Measurements from ENCODE around the gene RAB4A.

Gene RAB4A

DNA sequence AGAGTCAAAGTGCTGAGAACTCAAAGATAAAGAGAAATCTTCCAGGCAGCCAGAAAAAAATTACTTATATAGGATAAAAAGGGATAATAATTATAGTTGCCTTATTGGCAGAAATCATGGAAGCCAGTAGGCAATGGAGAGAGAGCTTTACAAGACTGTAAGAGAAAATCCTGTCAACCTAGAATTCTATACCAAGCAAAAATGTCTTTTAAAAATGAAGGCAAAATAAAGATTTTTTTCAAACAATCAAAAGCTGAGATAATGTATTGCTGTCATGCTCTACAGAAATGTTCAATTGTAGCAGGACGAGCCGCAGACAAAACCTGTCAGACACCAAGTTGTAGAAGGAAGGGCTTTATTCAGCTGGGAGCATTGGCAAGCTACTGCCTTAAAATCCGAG is 26.8 kb upstream of the RAB4A start:
- Histone ChIP-seq H3K36me3 (ENCODE audit: control insufficient read depth, insufficient read depth, low read length) (peaks cover 3% of the 10 kb centered on the region; the same call in 1 of the 2 replicates), H3K9me3 (ENCODE audit: control insufficient read depth, insufficient read depth, low read depth, low read length) (peaks cover 21% of the 10 kb centered on the region), H3K4me3 (ENCODE audit: low read depth, low read length) (no peak overlapping the region), H3K4me1 (ENCODE audit: control insufficient read depth, insufficient read depth, low read length) (peaks cover 7% of the 10 kb centered on the region), H3K9ac (ENCODE audit: low read length) (no peak overlapping the region), H3K27me3 (ENCODE audit: control insufficient read depth, insufficient read depth, low read length) (no peaks in the 10 kb centered on the region), H3K27ac (ENCODE audit: low read depth, low read length) (no peak overlapping the region)

DNA sequence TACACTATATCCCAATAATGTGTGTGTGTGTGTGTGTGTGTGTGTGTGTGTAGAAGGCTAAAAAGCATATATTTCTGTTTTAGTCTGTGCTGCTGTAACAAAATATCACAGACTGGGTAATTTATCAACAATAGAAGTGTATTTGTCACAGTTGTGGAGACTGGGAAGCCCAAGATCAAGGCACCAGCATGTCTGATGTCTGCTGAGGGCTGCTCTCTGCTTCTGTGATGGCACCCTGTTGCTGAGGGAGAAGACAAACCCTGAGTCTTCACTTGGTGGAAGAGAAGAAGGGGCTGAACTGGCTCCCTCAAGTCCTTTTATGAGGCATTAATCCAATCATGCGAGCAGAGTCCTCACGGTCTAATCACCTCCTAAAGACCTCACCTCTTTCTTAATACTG is 23.0 kb upstream of the RAB4A start:
- Histone ChIP-seq H3K27me3 (ENCODE audit: control insufficient read depth, insufficient read depth, low read length) (no peaks in the 10 kb centered on the region), H3K4me1 (ENCODE audit: control insufficient read depth, insufficient read depth, low read length) (peaks cover 22% of the 10 kb centered on the region), H3K36me3 (ENCODE audit: control insufficient read depth, insufficient read depth, low read length) (peaks cover 3% of the 10 kb centered on the region; the same call in 1 of the 2 replicates), H3K4me3 (ENCODE audit: low read depth, low read length) (no peak overlapping the region), H3K9ac (ENCODE audit: low read length) (no peak overlapping the region), H3K9me3 (ENCODE audit: control insufficient read depth, insufficient read depth, low read depth, low read length) (peaks cover 15% of the 10 kb centered on the region), H3K27ac (ENCODE audit: low read depth, low read length) (no peak overlapping the region)

DNA sequence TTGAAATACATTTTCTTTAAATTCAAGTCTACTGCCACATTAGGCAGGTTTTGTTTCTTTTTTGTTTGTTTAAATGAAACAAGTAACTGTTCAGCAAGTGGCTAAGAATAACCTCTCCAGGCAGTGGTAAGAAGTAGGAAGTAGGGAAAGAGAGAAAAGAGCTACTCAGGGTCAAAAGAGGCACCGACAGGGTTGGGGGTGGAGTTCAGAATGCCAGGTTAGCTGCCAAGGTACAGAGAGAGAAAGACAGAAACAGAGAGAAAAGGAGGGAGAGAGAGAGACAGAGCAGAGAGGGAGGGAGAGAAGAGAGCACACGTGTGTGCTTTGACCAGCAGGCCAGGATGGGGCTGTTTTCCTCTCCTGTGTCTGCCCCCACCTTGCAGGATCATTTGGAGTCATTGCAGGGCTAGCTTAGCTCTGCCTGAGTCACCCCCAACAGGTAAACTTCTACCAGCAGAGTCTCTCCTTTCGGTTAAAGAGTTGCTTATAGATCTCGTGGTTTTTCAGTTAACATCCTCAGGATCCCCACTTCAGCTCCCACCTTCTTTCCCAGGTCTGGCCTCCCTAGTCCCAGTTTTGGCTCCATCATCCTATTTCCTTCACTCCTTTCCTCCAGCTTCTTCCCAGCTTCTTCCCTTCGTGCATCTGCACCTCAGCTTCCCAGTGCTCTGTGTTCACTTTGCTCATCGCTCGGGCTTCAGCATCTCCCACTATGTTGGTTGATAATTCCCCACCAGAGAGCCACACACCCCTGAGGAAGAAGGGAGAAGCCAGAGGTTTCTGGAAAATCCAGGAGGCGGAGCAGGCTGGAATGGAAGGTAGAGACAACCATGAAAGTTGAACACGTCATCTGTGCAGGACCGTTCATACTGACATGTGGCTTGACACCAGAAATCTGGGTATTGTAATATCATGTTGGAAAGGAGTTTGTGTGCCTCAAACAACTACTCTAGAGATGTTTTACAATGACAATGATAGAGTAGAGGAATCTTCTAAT is 21.8 kb upstream of the RAB4A start:
- H3K9ac ChIP-seq (ENCODE audit: low read length), result no peak overlapping the region
- H3K9me3 ChIP-seq (ENCODE audit: control insufficient read depth, insufficient read depth, low read depth, low read length), result peaks cover 3% of the 10 kb centered on the region; the same call in 1 of the 2 replicates
- peaks cover 30% of the 10 kb centered on the region for H3K4me1 ChIP-seq (ENCODE audit: control insufficient read depth, insufficient read depth, low read length)
- H3K27ac ChIP-seq (ENCODE audit: low read depth, low read length), result no peak overlapping the region
- H3K36me3 ChIP-seq (ENCODE audit: control insufficient read depth, insufficient read depth, low read length), result no peaks in the 10 kb centered on the region
- H3K4me3 ChIP-seq (ENCODE audit: low read depth, low read length), result no peak overlapping the region
- no peaks in the 10 kb centered on the region for H3K27me3 ChIP-seq (ENCODE audit: control insufficient read depth, insufficient read depth, low read length)

DNA sequence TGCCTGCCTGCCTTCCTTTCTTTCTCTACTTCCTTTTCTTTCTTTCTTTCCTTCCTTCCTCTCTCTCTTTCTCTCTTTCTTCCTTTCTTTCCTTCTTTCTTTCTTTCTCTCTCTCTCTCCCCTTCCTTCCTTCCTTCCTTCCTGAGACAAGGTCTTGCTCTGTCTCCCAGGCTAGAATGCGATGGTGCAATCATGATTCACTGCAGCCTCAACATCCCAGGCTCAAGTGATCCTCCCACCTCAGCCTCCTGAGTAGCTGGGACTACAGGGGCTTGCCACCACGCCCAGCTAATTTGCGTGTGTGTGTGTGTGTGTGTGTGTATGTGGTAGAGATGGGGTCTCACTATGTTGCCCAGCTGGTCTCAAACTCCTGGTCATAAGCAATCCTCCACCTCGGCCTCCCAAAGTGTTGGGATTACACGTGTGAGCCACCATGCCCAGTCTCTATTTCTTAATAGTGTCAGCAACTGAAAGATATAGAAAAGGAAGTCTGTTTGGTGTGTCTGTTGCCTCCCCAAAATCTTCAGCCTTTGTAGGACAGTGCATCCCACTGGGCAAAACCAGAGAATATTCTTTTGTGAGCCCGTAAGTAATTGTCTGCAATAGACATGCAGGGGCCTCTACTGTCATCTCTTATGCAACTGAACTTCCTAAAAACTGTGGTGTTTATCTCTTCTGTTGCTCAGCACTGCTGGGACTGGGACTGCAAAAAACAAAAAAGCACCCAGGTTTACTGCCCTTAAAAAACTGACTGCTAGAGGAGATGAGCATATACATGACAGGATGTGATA is 20.9 kb upstream of the RAB4A start:
- Histone ChIP-seq H3K9me3 (ENCODE audit: control insufficient read depth, insufficient read depth, low read depth, low read length) (no peaks in the 10 kb centered on the region), H3K9ac (ENCODE audit: low read length) (no peak overlapping the region), H3K27ac (ENCODE audit: low read depth, low read length) (no peak overlapping the region), H3K36me3 (ENCODE audit: control insufficient read depth, insufficient read depth, low read length) (no peaks in the 10 kb centered on the region), H3K27me3 (ENCODE audit: control insufficient read depth, insufficient read depth, low read length) (no peaks in the 10 kb centered on the region), H3K4me3 (ENCODE audit: low read depth, low read length) (no peak overlapping the region), H3K4me1 (ENCODE audit: control insufficient read depth, insufficient read depth, low read length) (peaks cover 30% of the 10 kb centered on the region)

DNA sequence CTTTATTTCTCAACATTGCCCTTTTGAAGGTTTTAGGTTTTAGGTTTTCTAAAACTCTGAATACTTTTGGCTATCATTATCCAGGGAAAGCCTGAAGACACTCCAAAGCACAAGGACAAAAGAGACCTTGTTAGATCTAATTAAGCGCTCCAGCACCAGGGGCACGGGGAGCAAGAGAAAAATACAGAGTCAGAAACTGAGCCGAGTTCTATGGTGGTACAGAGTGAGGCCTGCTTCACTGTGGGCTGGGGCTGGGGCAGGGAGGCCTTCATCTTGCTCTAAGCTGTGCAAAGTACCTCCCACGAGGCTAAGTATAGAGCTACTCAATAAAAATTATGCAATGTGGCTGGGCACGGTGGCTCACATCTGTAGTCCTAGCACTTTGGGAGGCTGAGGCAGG is 19.7 kb upstream of the RAB4A start:
- Histone ChIP-seq H3K27me3 (ENCODE audit: control insufficient read depth, insufficient read depth, low read length) (no peaks in the 10 kb centered on the region), H3K9ac (ENCODE audit: low read length) (no peak overlapping the region), H3K4me3 (ENCODE audit: low read depth, low read length) (no peak overlapping the region), H3K36me3 (ENCODE audit: control insufficient read depth, insufficient read depth, low read length) (no peaks in the 10 kb centered on the region), H3K9me3 (ENCODE audit: control insufficient read depth, insufficient read depth, low read depth, low read length) (no peaks in the 10 kb centered on the region), H3K27ac (ENCODE audit: low read depth, low read length) (no peak overlapping the region), H3K4me1 (ENCODE audit: control insufficient read depth, insufficient read depth, low read length) (peaks cover 30% of the 10 kb centered on the region)

DNA sequence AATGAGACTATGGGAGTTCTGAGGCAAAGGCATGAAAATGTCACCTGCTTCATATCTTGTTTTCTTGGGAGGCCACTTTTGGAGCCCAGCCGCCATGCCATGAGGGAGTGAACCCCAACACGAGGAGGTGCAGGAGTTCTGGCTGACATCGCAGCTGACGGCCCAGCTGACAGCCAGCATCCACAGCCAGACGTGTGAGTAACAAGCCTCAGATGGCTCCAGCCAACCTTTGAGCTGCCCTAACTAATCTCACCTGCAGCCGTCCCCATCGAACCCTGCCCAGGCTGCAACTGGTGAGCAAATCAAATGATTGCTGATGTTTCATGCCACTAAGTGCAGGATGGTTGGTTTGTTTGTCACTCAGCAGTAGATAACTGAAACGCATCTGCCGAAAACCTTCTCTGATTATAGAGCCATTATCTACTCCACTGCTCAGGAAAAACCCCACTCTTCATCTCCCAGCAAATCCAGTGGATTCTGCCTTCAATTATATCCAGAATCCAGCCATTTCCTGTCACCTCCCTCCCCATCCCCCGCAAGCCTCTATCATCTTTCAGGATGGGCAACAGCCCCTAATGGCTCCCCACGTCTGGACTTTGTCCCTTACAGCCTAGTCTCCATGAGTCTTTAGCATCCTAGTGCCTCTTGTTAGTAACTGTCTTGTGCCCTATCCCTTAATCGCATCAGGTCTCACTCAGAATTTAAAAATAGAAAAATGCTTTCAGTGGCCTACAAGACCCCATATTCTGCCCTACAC is 18.5 kb upstream of the RAB4A start:
- Histone ChIP-seq H3K36me3 (ENCODE audit: control insufficient read depth, insufficient read depth, low read length) (no peaks in the 10 kb centered on the region), H3K27me3 (ENCODE audit: control insufficient read depth, insufficient read depth, low read length) (no peaks in the 10 kb centered on the region), H3K4me3 (ENCODE audit: low read depth, low read length) (peak overlapping the region; percentile 39; the same call in 1 of the 2 replicates), H3K4me1 (ENCODE audit: control insufficient read depth, insufficient read depth, low read length) (peaks cover 30% of the 10 kb centered on the region), H3K9me3 (ENCODE audit: control insufficient read depth, insufficient read depth, low read depth, low read length) (no peaks in the 10 kb centered on the region), H3K27ac (ENCODE audit: low read depth, low read length) (peak overlapping the region; percentile 67; the same call in 1 of the 2 replicates), H3K9ac (ENCODE audit: low read length) (peak overlapping the region; percentile 64)

DNA sequence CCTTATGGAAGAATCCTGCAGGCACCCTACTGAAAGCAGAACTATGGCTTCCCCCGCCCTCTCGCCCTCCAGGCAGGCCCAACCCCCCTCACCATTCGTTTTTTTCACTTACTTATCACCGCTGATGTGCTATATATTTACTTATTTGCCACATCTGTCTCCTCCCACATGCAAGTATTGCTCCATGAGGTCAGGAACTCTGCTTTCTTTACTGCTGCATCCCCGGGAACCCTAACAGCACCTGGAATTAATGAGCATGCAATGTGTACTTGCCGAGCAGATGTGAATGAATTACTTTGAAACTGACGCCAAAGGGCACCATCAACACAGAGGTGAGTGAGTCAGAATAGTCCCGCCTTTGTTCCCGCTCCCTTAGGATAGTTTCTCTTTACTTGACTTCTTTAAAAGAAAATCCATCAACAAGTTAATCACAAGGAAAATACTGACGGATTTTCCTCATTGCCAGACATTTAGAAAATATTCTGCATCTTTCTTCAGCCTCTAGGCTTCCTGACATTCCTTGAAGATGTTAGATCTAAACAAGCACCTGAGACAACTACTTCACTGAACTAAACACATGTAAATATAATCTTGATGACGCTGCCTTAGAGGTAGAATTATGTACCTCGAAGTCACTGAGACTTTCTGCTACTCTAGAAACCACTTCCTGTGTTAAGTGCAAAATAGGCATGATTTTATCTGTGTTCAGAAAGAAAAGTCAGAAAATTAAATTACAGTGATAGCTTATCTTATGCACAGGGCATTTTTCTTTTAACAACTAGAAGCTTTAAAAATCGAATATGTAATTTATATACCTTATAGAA is 17.5 kb upstream of the RAB4A start:
- H3K9me3 ChIP-seq (ENCODE audit: control insufficient read depth, insufficient read depth, low read depth, low read length), result no peaks in the 10 kb centered on the region
- H3K27me3 ChIP-seq (ENCODE audit: control insufficient read depth, insufficient read depth, low read length), result no peaks in the 10 kb centered on the region
- H3K36me3 ChIP-seq (ENCODE audit: control insufficient read depth, insufficient read depth, low read length), result no peaks in the 10 kb centered on the region
- H3K4me1 ChIP-seq (ENCODE audit: control insufficient read depth, insufficient read depth, low read length), result peaks cover 33% of the 10 kb centered on the region
- H3K27ac ChIP-seq (ENCODE audit: low read depth, low read length), result peak overlapping the region; percentile 67; the same call in 1 of the 2 replicates
- peak overlapping the region; percentile 64 for H3K9ac ChIP-seq (ENCODE audit: low read length)
- peak overlapping the region; percentile 39 for H3K4me3 ChIP-seq (ENCODE audit: low read depth, low read length)

DNA sequence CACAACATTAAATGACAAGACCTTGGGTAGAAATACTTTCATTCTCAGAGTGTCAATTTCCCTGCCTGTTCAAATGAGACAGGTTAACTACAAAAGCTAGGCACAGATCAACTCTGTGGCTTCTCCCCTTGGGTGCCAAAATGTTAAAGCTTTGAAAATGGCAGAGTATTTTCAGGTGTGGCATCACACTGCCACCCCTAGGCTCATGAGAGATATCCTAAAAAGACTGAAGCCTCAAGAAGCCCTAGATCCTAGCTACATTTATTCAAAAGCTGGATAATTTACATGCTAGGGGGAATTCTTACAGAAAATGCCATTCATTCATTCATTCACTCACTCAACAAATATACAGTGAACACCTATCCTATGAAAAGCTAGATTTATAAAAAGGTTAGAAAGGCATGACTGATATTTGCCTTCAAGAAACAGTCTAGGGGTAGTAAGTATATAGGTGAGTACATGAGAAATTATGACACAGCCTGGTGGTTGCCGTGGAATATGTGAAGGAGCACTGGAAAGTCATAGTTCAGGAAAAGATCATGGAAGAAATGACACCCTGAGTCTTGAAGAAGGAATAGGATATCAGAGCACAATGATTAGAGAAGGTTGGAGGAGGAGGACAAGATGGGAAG is 15.9 kb upstream of the RAB4A start:
- Histone ChIP-seq H3K9me3 (ENCODE audit: control insufficient read depth, insufficient read depth, low read depth, low read length) (no peaks in the 10 kb centered on the region), H3K9ac (ENCODE audit: low read length) (no peak overlapping the region), H3K36me3 (ENCODE audit: control insufficient read depth, insufficient read depth, low read length) (no peaks in the 10 kb centered on the region), H3K27ac (ENCODE audit: low read depth, low read length) (no peak overlapping the region), H3K4me1 (ENCODE audit: control insufficient read depth, insufficient read depth, low read length) (peaks cover 30% of the 10 kb centered on the region), H3K27me3 (ENCODE audit: control insufficient read depth, insufficient read depth, low read length) (no peaks in the 10 kb centered on the region), H3K4me3 (ENCODE audit: low read depth, low read length) (no peak overlapping the region)

DNA sequence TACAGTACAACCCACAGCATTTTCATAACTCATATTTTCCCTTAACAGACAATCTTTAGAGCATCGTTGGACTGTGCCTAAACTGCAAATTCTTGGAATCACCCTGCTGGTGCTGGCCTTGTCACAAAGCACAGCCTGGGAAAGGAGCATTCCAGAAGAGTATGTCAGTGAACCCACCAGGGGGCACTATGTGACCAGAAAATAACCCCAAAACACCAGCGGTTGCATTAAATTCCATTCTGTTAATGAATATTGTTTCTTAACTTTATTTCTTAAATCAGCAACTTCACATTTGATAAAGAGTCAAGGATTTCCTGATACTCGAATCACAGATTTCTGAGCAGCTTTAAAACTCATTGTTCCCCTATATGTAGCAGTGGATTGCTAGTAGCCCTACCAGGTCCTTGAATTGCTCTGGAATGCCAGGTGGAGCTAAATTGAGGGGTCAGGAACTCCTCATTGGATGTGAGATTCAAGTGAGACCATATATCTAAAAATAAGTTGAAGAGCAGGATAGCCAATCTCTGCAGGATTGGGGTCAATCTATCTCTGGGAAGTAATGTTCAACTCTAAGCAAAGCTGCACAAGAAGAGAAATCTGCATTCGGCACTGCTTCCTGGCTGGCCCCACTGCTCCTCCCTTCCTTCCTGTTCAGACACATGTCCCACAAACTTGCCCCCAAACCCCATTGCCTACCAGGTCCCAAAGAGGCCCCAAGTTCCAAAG is 12.7 kb upstream of the RAB4A start:
- Histone ChIP-seq H3K4me3 (ENCODE audit: low read depth, low read length) (no peak overlapping the region), H3K4me1 (ENCODE audit: control insufficient read depth, insufficient read depth, low read length) (peaks cover 14% of the 10 kb centered on the region), H3K36me3 (ENCODE audit: control insufficient read depth, insufficient read depth, low read length) (no peaks in the 10 kb centered on the region), H3K9me3 (ENCODE audit: control insufficient read depth, insufficient read depth, low read depth, low read length) (no peaks in the 10 kb centered on the region), H3K27ac (ENCODE audit: low read depth, low read length) (no peak overlapping the region), H3K27me3 (ENCODE audit: control insufficient read depth, insufficient read depth, low read length) (no peaks in the 10 kb centered on the region), H3K9ac (ENCODE audit: low read length) (no peak overlapping the region)

All from HUES6 (cell line).